ENCODE measurements around the gene LTA4H.
"Not testable (repeated sequence)": the region's sequence is repeated elsewhere in the genome, so short reads cannot be mapped to it uniquely, and the experiment has no call there.

DNA sequence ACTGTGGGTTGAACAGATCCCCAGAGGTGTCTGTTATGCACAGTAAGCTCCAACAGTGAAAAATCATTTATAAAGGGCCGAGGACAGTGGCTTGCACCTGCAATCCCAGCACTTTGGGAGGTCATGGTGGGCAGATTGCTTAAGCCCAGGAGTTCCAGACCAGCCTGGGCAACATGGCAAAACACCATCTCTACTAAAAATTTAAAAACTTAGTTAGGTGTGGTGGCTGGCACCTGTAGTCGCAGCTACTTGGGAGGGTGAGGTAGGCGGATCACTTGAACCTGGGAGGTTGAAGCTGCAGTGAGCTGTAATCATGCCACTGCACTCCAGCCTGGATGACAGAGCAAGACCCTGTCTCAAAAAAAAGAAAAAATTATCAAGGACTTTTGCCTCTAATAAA, 30.4 kb upstream of the LTA4H start:
- TF ChIP-seq, protein P1, sequence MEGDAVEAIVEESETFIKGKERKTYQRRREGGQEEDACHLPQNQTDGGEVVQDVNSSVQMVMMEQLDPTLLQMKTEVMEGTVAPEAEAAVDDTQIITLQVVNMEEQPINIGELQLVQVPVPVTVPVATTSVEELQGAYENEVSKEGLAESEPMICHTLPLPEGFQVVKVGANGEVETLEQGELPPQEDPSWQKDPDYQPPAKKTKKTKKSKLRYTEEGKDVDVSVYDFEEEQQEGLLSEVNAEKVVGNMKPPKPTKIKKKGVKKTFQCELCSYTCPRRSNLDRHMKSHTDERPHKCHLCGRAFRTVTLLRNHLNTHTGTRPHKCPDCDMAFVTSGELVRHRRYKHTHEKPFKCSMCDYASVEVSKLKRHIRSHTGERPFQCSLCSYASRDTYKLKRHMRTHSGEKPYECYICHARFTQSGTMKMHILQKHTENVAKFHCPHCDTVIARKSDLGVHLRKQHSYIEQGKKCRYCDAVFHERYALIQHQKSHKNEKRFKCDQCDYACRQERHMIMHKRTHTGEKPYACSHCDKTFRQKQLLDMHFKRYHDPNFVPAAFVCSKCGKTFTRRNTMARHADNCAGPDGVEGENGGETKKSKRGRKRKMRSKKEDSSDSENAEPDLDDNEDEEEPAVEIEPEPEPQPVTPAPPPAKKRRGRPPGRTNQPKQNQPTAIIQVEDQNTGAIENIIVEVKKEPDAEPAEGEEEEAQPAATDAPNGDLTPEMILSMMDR (optimal IDR thresholded peaks at IDR 0.05 in 1 of 3, IDR thresholded peaks at IDR 0.05 in 1 of 3, conservative IDR thresholded peaks at IDR 0.05 in 1 of 3; ENCODE audit: extremely low read depth in 1 of 3, insufficient read depth in 2 of 3, low read length in 3 of 3) = not testable (repeated sequence)
- not testable (repeated sequence) for TF ChIP-seq EZH2 (IDR thresholded peaks at IDR 0.05; ENCODE audit: low read length)
